GM10248 (cell line): Measurements from ENCODE around the gene RUNX2.

Experiments
- CTCF ChIA-PET: fragments of 300-600 bp; sonication (Branson Sonifier 250); formaldehyde crosslinking; extraction: SDS; loops from one replicate; lab custom pipeline; 2021; ENCODE audit warnings: antibody characterized with exemption; lab: Yijun Ruan, JAX
- POLR2A ChIA-PET: fragments of 350-650 bp; sonication (Branson Sonifier 250); formaldehyde crosslinking; extraction: SDS; loops from one replicate; lab custom pipeline; 2020; ENCODE audit warnings: antibody characterized with exemption; lab: Yijun Ruan, JAX
- DNase-seq: peaks from one replicate; pipeline ENCODE4 v3.0.0; 2012; ENCODE audit errors: extremely low spot score
- TF ChIP-seq, protein P1 (sequence below): IDR thresholded peaks from 2 replicates; pipeline ENCODE4 v1.5.1; 2012; ENCODE audit warnings: mild to moderate bottlenecking, low read depth; ENCODE audit errors: extremely low read depth, missing control alignments, control extremely low read depth

Gene RUNX2

DNA sequence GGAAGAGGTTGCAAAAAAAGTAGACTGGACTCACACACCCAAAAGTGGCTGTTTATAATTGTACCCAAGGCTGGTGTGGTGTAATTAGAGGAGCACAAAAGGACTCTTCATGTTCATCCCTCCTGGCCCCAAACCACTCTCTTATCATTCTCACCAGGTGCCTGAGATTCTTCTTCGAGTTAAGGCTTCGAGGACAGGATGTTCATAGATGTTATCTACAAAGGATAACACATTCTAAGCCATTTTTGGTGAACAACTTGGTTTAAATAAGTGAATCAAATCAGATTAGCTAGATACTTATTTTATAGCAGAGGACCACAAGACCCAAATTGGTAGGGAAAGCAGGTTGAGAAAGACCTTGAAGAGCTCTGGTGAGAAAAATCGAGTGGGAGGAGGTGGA, 122.7 kb downstream of the RUNX2 start:
- ChIA-PET CTCF (no interaction called here), POLR2A (no interaction called here)
- no peak for DNase-seq
- TF ChIP-seq, protein P1, sequence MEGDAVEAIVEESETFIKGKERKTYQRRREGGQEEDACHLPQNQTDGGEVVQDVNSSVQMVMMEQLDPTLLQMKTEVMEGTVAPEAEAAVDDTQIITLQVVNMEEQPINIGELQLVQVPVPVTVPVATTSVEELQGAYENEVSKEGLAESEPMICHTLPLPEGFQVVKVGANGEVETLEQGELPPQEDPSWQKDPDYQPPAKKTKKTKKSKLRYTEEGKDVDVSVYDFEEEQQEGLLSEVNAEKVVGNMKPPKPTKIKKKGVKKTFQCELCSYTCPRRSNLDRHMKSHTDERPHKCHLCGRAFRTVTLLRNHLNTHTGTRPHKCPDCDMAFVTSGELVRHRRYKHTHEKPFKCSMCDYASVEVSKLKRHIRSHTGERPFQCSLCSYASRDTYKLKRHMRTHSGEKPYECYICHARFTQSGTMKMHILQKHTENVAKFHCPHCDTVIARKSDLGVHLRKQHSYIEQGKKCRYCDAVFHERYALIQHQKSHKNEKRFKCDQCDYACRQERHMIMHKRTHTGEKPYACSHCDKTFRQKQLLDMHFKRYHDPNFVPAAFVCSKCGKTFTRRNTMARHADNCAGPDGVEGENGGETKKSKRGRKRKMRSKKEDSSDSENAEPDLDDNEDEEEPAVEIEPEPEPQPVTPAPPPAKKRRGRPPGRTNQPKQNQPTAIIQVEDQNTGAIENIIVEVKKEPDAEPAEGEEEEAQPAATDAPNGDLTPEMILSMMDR = no peak

DNA sequence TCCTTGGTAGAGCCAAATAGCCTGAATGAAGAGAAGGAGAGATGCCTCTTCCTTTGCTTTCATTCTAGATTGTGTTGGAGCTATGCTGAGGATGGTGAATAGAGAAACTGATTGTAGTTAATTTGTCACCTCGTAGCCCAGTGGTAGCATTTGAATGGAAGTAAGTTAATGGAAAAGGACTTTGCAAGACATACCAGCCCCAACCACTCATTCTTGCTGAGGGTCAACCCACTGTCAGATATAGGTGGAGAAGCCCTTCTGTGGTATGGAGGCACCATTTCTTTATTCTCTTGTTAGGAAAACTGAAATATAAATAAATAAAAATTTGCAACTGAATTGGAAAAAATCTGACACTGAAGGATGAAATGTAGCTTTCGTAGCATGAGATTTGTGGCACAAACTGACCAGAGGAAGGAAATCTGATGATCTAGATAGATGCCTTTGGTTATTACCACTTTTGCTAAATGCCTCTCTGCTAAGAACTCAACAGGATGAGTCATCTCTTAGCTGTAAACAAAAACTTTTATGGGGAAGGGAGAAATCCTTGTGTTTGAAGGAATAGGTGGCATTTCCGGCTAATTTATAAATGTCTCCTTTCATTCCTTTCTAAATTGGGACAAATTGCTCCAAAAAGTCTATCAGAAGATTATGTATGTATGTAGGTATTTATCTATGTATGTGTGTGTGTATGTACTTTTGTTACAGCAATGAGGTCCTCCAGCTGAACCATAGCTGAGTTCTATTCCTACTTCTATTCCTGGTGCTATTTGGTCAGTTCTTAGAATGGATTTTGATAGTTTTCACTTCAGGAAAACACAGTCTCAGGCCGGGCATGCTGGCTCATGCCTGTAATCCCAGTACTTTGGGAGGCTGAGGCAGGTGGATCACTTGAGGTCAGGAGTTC, 126.1 kb downstream of the RUNX2 start:
- ChIA-PET CTCF (no interaction called here), POLR2A (no interaction called here)
- TF ChIP-seq, protein P1 = no peak
- no peak for DNase-seq

DNA sequence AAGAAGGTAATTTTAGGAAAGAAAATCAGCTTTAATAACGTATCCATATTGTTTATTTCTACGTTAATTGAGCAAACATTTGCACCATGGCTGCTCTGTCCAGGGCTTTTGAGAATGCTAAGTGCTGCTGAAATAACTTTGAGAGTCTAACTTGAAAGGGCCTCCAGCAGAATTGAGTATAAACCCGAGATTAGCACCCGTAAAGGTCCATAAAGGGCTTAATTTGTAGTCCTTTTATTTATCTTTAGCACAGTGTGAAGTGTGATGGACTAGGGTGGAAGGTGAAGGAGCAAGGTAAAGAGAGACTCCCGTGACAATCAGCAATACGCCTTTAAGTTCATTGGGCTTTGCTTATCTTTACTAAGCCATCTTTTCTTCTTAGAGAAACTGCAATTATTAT, 127.3 kb downstream of the RUNX2 start:
- CTCF ChIA-PET = no interaction called here
- no peak for DNase-seq
- POLR2A ChIA-PET = no interaction called here
- TF ChIP-seq, protein P1 = no peak

DNA sequence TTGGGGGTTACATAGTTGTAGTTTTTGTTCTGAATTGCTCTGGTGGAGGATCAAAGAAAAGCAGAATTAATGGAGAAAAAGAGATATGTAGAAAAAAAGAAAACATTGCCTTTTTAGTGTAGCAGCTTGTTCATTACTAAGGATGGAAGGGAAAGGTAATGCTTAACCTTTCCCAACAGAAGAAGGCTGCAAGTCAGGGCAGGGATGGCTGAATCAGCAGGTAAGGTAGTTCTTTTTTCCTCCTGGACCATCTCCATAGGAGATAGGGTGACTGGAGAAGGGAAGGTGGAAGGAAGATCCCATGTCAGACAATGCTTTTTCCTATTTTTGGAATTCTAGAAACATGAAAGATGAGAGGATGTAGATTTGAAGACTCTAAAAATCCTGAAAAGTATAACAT, 129.0 kb downstream of the RUNX2 start:
- TF ChIP-seq, protein P1 = no peak
- ChIA-PET CTCF (interaction anchor here (1.1 kb wide), 1 partner anchor 14 kb away, joined by 3 read pairs; no protein-coding TSS in a partner anchor), POLR2A (no interaction called here)
- DNase-seq = no peak

DNA sequence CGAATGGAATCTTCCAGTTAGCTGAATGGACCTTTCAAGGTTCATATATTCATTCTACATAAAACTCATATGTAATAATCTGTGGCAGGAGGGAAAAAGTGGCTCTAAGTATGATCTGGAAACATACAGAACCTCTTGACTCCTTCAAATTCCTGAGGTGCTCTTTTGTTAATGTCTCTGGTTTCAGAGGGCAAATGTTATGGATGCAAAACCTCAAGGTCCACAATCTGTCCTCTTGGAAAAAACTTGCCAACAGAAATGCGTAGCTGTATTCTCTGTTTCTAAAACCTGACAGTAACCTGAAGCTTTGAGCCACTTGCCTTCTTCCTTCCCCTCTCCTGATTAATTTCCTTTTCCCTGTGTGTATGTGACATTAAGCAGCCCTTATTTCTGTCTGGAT, 130.5 kb downstream of the RUNX2 start:
- TF ChIP-seq, protein P1 = no peak
- ChIA-PET POLR2A (no interaction called here), CTCF (no interaction called here)

DNA sequence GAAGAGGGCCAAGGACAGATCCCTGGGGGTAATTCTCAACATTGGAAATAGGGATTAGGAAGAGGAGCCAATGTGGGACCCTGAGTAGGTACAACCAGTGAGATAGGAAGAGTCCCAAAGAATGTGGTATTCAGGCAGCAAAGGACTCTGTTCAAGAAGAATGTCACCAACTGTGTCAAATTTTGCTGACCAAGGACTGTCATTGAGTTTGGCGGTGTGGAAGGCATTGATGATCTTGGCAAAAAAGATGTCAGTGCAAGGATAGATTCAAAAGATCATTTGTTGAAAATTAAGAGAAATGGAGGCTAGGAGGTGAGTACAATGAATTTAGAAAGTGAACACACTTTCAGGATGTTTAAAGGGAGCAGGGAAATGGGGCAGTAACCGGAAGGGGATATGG, 132.0 kb downstream of the RUNX2 start:
- POLR2A ChIA-PET = no interaction called here
- DNase-seq = no peak
- TF ChIP-seq, protein P1 = no peak
- CTCF ChIA-PET = no interaction called here

More for the DNA sequence above, 130.5 kb downstream of the RUNX2 start:
- DNase-seq = no peak

DNA sequence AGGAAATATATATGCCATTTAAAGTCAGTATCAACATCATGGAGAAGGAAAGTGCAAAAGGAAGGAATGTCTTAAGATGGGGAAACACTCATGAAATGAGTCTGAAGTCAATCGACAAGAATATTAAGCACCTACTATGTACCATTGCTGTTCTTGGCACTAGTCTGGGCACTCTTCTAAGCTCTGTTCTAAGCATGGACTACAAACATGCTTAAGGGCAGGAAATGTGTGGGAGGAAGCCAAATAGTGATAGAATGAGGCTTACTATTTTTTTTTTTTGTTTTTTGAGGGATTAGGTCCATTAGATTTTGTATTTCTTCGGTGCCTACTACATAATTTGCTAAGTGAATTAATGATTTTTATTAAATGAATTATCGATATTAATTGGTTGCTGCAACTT, 133.4 kb downstream of the RUNX2 start:
- POLR2A ChIA-PET = no interaction called here
- CTCF ChIA-PET = no interaction called here

More for the DNA sequence above, 133.4 kb downstream of the RUNX2 start:
- TF ChIP-seq, protein P1 = no peak
- no peak for DNase-seq
